ENCODE results near the gene ANTXR1.
A peak's percentile ranks its signal among the peaks of the same experiment; 100 is the strongest.

The ANTXR1 gene

DNA sequence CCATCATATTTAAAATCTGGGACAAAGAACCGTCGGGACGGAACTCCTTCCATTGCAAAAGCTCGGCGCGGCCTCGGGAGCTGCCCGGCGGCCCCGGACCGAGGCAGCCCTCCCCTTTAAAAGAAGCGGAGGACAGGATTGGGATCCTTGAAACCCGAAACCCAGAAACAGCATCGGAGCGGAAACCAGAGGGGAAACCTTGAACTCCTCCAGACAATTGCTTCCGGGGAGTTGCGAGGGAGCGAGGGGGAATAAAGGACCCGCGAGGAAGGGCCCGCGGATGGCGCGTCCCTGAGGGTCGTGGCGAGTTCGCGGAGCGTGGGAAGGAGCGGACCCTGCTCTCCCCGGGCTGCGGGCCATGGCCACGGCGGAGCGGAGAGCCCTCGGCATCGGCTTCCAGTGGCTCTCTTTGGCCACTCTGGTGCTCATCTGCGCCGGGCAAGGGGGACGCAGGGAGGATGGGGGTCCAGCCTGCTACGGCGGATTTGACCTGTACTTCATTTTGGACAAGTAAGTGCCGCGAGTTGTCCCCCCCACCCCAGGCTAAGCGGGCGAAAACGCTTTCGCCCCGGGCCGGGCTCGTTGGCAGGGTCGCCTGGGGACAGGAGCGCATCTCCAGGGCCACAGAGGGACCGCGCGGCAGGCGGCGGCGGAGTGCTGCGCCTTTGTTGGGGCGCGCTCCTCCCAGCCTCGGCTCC, at the start of gene ANTXR1:
TSS of gene ANTXR1 (plus strand) at position 38 of the 698 bp plus-strand sequence. CDS start at position 359, 321 bp downstream.
- Histone ChIP-seq H3K9me3 (ENCODE audit: severe bottlenecking) (no peaks in the 10 kb centered on the region), H3K27ac (peak within 1 kb of the TSS; percentile 43)

DNA sequence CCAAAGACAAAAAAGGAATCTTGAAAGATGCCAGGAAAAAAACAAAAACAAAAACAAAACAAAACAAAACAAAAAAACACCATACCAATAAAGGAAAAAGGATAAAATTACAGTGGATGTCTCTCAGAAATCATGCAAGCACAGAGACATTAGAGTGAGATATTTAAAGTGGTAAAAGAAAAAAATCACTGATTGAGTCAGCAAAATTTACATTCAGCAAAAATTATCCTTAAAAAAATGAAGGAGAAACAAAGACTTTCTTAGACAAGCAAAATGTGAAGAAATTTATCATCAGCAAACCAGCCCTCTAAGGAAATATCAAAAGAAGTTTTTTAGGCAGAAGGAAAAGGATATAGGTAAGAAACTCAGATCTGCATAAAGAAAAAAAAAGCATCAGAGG, 48.7 kb upstream of the ANTXR1 start:
- no peaks in the 10 kb centered on the region for H3K9me3 ChIP-seq (ENCODE audit: severe bottlenecking)
- no peak for TF ChIP-seq CTCF (IDR thresholded peaks at IDR 0.05; ENCODE audit: low read depth, low read length)
- no peak for DNase-seq
- H3K27me3 ChIP-seq (ENCODE audit: insufficient read depth, low read depth, severe bottlenecking), result peaks cover 4% of the 10 kb centered on the region
- H3K27ac ChIP-seq, result no peak overlapping the region
- no peaks in the 10 kb centered on the region for H3K36me3 ChIP-seq
- H3K4me3 ChIP-seq (ENCODE audit: low read depth, low read length), result no peak overlapping the region

More for the DNA sequence above, at the start of gene ANTXR1:
- DNase-seq, result peak; percentile 73
- H3K4me3 ChIP-seq (ENCODE audit: low read depth, low read length), result peak within 1 kb of the TSS; percentile 86
- TF ChIP-seq CTCF (IDR thresholded peaks at IDR 0.05; ENCODE audit: low read depth, low read length), result 0 out of 2 replicates have a peak, but pooled peaks have one; percentile 6
- H3K27me3 ChIP-seq (ENCODE audit: insufficient read depth, low read depth, severe bottlenecking), result peaks cover 36% of the 10 kb centered on the region
- no peaks in the 10 kb centered on the region; the same call in 1 of the 2 replicates for H3K36me3 ChIP-seq

- Histone ChIP-seq H3K27ac (no peak overlapping the region), H3K36me3 (no peaks in the 10 kb centered on the region), H3K9me3 (ENCODE audit: severe bottlenecking) (no peaks in the 10 kb centered on the region), H3K27me3 (ENCODE audit: insufficient read depth, low read depth, severe bottlenecking) (peaks cover 4% of the 10 kb centered on the region), H3K4me3 (ENCODE audit: low read depth, low read length) (no peak overlapping the region)
- TF ChIP-seq CTCF (IDR thresholded peaks at IDR 0.05; ENCODE audit: low read depth, low read length), result no peak
- DNase-seq, result no peak
Observed at GRCh38 chr2:68968221-68968620, 44.8 kb upstream of the ANTXR1 start.

DNA sequence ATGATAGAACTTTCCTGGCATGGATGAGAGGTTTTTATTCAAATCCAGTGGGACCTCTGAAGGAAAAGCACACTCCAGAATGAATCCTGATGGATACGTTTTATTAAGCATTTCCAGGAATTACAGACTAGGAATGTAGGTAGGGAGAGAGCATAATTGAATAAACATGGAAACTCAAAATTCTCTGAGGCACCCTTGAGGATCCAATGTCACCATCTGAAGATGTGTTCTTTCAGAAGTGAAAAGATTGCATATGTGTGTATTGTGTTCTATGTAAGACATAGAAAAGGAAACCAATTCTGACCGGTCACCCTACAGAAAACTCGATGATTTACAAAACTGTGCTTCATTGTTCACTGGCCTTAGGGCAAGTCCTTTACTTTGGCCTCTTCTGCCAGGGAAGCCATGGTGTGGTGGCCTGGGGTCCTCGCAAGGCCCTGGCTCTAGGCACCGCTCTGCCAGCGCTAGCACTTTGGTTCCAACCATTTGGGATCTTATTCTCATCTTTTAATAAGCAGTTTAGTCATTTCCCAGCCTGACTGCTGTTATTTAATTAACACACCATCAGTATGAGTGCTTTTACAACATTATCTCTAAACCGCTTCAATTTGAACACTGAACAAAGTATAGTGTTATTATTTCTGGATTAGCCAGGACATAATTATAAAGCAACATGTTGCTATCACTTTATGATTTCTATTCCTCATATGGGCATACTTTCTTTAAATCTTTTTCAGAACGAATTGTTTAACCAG, 43.1 kb upstream of the ANTXR1 start:
- no peak for TF ChIP-seq CTCF (IDR thresholded peaks at IDR 0.05; ENCODE audit: low read depth, low read length)
- no peak for DNase-seq
- no peaks in the 10 kb centered on the region for H3K9me3 ChIP-seq (ENCODE audit: severe bottlenecking)
- peaks cover 16% of the 10 kb centered on the region for H3K27me3 ChIP-seq (ENCODE audit: insufficient read depth, low read depth, severe bottlenecking)
- H3K36me3 ChIP-seq, result no peaks in the 10 kb centered on the region
- H3K27ac ChIP-seq, result no peak overlapping the region
- H3K4me3 ChIP-seq (ENCODE audit: low read depth, low read length), result no peak overlapping the region

- DNase-seq, result no peak
- Histone ChIP-seq H3K27me3 (ENCODE audit: insufficient read depth, low read depth, severe bottlenecking) (peaks cover 21% of the 10 kb centered on the region), H3K27ac (no peak overlapping the region), H3K36me3 (no peaks in the 10 kb centered on the region), H3K9me3 (ENCODE audit: severe bottlenecking) (no peaks in the 10 kb centered on the region), H3K4me3 (ENCODE audit: low read depth, low read length) (no peak overlapping the region)
- TF ChIP-seq CTCF (IDR thresholded peaks at IDR 0.05; ENCODE audit: low read depth, low read length), result no peak
Observed at GRCh38 chr2:68970566-68971265, 42.3 kb upstream of the ANTXR1 start.
